SK-N-MC (cell line): Measurements from ENCODE around the gene RASA3.

Experiments used
- EZH2 ChIP-seq: fragments of 200-600 bp; sonication (generic); IDR thresholded peaks from one replicate; pipeline ENCODE4 v1.6.1; 2017; ENCODE audit warnings: antibody characterized with exemption
- FOXP2 ChIP-seq: optimal IDR thresholded peaks from 2 replicates; pipeline ENCODE3; 2011; ENCODE audit warnings: mild to moderate bottlenecking, moderate library complexity; ENCODE audit not compliant: insufficient read depth; ENCODE audit errors: extremely low read length, control extremely low read depth
- POLR2AphosphoS5 ChIP-seq: IDR thresholded peaks from 2 replicates; pipeline ENCODE4 v1.6.1; 2012; ENCODE audit warnings: mild to moderate bottlenecking, low read depth, low read length, borderline replicate concordance

DNA sequence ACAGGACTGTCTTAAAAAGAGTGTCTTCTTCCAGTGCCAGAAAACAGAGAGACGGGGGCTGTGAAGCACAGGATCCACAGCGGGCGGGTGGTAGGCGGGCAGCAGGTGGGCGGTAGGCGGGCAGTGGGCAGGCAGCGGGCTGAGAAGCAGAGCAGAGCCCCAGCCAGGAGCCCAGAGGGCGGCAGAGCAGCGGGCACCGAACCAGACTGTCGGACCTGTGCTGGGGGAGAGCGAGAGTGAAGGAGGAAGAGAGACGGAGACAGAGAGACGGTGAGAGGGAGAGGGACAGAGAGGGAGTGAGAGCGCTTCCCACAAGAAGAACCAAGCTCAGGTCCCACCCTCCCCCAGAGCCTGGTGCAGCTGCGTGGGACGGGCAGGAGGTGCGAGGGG lies 30.3 kb downstream of the RASA3 start:
- TF ChIP-seq POLR2AphosphoS5 (no peak), EZH2 (no peak), FOXP2 (no peak)
